Measurements from ENCODE around the gene LSP1.

The LSP1 gene

DNA sequence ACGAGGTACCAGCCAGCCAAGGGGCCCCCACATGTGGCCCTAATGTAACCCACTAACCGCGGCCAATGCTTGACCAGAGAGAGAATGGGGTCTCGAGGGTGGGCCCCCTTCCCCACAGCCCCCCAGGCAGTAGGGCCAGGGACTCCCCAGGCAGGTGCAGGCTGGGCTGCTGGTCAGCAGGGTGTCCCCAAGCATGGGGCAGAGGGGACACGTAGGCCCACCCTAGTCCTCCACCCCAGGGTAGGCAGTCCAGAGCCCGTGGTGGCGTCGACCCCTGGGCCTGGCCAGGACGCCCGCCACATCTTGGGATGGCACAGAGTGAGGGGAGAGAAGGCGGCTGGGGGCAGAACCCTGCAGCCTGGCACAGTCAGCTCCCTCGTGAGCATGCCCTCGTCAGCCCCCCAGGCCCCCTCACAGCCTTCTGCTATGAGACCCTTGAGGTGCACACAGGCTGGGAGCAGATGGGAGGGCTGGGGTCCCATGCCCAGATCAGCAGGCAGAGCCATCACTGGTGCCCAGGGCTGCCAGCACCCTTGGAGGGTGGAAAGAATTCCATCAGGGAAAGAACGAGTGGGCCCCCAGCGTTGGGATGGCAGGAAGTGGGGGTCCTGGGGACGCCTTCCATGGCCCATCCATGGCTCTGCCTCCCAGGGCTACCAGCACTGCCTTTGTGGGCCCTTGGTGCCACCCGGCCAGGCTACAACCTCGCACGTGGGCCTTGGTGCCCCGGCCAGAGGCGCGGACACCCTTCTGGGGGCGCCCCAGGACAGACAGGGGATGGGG is 72.7 kb downstream of the LSP1 start:
- TF ChIP-seq GATA2 (IDR thresholded peaks at IDR 0.05; ENCODE audit: low read depth, low read length), result no peak
- no peak for TF ChIP-seq GATA3 (IDR thresholded peaks at IDR 0.05; ENCODE audit: low read depth, low read length)

- TF ChIP-seq GATA2 (IDR thresholded peaks at IDR 0.05; ENCODE audit: low read depth, low read length) (no peak), GATA3 (IDR thresholded peaks at IDR 0.05; ENCODE audit: low read depth, low read length) (no peak)
Measured at GRCh38 chr11:1926156-1927025, 73.5 kb downstream of the LSP1 start.

- no peak for TF ChIP-seq GATA2 (IDR thresholded peaks at IDR 0.05; ENCODE audit: low read depth, low read length)
- no peak for TF ChIP-seq GATA3 (IDR thresholded peaks at IDR 0.05; ENCODE audit: low read depth, low read length)
Measured at GRCh38 chr11:1927026-1927847, 74.4 kb downstream of the LSP1 start.

GRCh38 chr11:1927848-1928469 is 75.1 kb downstream of the LSP1 start:
- TF ChIP-seq GATA3 (IDR thresholded peaks at IDR 0.05; ENCODE audit: low read depth, low read length), result no peak
- TF ChIP-seq GATA2 (IDR thresholded peaks at IDR 0.05; ENCODE audit: low read depth, low read length), result no peak

DNA sequence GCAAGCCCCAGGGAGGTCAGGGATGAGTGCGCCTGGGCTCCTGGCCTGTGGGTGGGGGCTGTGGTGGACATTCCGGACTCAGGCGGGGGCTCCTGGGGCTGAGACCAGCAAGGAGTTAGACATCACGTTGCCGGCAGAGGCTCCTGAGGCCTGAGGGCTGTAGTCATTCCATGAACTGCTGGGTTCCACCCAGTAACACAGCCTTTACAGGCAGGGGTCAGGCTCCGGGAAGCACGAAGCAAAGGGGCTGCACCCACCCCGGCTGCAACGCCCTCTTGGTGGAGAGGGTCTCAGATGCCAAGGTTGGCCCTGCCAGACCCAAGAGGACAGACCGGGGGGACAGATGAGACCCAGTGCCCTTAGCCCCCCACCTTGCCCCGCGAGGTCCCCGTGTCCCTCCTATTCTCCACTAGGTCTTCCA is 75.6 kb downstream of the LSP1 start:
- TF ChIP-seq GATA2 (IDR thresholded peaks at IDR 0.05; ENCODE audit: low read depth, low read length) (no peak), GATA3 (IDR thresholded peaks at IDR 0.05; ENCODE audit: low read depth, low read length) (no peak)

- TF ChIP-seq GATA2 (IDR thresholded peaks at IDR 0.05; ENCODE audit: low read depth, low read length) (no peak), GATA3 (IDR thresholded peaks at IDR 0.05; ENCODE audit: low read depth, low read length) (no peak)
Measured at GRCh38 chr11:1928891-1929541, 76.1 kb downstream of the LSP1 start.

DNA sequence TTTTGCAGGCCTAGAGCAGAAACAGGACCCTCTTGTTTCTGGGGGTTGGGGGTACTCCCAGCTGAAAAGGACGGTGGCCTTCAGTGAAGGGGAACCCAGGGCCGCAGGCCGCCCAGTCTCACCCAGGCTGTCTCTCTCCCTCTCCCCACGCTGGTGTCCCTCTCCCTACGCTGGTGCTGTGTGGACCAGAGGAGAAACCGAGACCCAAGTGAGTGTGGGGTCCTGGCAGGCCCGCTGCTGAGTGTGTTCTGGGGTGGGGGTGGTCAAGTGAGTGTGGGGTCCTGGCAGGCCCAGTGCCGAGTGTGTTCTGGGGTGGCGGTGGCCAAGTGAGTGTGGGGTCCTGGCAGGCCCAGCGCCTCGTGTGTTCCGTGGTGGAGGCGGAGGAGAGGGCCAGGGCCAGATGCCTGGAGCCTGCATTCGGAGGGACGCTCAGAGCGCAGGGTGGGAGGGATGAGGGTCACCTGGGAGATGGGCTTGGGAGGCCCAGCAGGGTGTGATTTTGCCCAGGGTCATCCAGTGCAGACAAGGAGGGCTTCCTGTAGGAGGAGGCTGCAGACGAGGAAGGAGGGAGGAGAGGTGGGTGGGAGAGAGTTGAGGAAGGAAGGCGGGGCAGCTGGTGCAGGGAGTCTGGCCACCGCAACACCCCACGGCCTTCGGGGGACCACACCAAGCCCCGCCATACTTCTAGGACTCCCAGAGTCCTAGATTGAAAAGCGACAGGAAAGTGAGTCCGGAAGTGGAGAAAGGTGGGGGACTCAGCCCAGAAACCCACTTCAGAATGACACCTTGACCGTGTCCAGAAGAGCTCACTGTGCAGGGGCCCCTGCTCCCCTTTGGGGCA is 77.0 kb downstream of the LSP1 start:
- TF ChIP-seq GATA2 (IDR thresholded peaks at IDR 0.05; ENCODE audit: low read depth, low read length) (no peak), GATA3 (IDR thresholded peaks at IDR 0.05; ENCODE audit: low read depth, low read length) (no peak)

DNA sequence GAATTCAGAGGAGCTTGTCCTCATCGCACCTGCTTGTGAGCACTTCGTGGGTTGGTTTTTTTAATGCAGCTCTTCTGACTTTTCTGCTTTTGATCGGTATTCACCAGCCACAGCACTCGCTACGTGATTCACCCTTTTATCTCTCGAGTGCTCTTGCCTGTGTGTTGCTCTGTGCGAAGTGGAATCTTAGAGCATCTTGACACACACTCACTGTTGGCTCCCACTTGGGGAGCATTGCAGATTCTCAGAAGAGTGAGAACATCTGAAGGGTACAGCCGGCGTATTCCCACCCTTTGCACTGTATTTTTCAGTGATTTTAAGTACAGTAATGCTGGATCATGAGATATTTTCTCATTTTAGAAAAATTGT is 77.6 kb downstream of the LSP1 start:
- TF ChIP-seq GATA2 (IDR thresholded peaks at IDR 0.05; ENCODE audit: low read depth, low read length) (no peak), GATA3 (IDR thresholded peaks at IDR 0.05; ENCODE audit: low read depth, low read length) (no peak)

- TF ChIP-seq GATA3 (IDR thresholded peaks at IDR 0.05; ENCODE audit: low read depth, low read length), result no peak
- no peak for TF ChIP-seq GATA2 (IDR thresholded peaks at IDR 0.05; ENCODE audit: low read depth, low read length)
Measured at GRCh38 chr11:1931341-1932104, 78.6 kb downstream of the LSP1 start.

- TF ChIP-seq GATA2 (IDR thresholded peaks at IDR 0.05; ENCODE audit: low read depth, low read length) (no peak), GATA3 (IDR thresholded peaks at IDR 0.05; ENCODE audit: low read depth, low read length) (no peak)
Measured at GRCh38 chr11:1932105-1932480, 79.2 kb downstream of the LSP1 start.

DNA sequence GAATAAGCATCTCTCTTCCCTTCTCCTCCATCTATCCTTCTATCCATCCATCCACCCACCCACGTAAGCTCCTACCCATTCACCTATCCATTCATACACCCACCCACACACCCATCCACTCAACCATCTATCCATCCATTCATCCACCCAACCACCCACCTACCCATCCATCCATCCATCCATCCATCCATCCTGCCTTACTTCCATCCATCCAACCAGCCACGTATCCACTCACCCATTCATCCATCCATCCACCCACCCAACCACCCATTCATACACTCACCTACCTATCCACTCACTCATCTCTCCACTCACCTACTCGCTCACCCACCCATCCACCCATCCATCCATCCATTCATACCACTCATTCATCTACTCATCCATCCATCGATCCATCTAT is 79.8 kb downstream of the LSP1 start:
- TF ChIP-seq GATA3 (IDR thresholded peaks at IDR 0.05; ENCODE audit: low read depth, low read length) (no peak), GATA2 (IDR thresholded peaks at IDR 0.05; ENCODE audit: low read depth, low read length) (no peak)
